Fibroblast of skin of back (primary cell): ENCODE data around the gene SLC9A3.

Experiments
- DNase-seq: peaks from one replicate; pipeline ENCODE4 v3.0.0-alpha.2; 2013

The SLC9A3 gene

GRCh38 chr5:554284-554988, 30.2 kb upstream of the SLC9A3 start:
- DNase-seq = no peak

GRCh38 chr5:553874-554273, 29.6 kb upstream of the SLC9A3 start:
- DNase-seq = no peak

GRCh38 chr5:551406-551805, 27.2 kb upstream of the SLC9A3 start:
- no peak for DNase-seq

- DNase-seq = no peak
Observed at GRCh38 chr5:549229-549628, 25.0 kb upstream of the SLC9A3 start.

GRCh38 chr5:548256-548655, 24.0 kb upstream of the SLC9A3 start:
- DNase-seq = peak; percentile 40

- DNase-seq = no peak
Observed at GRCh38 chr5:547086-547924, 23.1 kb upstream of the SLC9A3 start.

- no peak for DNase-seq
Observed at GRCh38 chr5:546376-546908, 22.2 kb upstream of the SLC9A3 start.

- no peak for DNase-seq
Observed at GRCh38 chr5:545641-546375, 21.6 kb upstream of the SLC9A3 start.

- no peak for DNase-seq
Observed at GRCh38 chr5:544675-545355, 20.6 kb upstream of the SLC9A3 start.

- DNase-seq = no peak
Observed at GRCh38 chr5:543755-544674, 19.8 kb upstream of the SLC9A3 start.

- no peak for DNase-seq
Observed at GRCh38 chr5:543351-543750, 19.1 kb upstream of the SLC9A3 start.

- DNase-seq = no peak
Observed at GRCh38 chr5:542319-543311, 18.4 kb upstream of the SLC9A3 start.

GRCh38 chr5:541539-542318, 17.5 kb upstream of the SLC9A3 start:
- DNase-seq = no peak

GRCh38 chr5:540906-541538, 16.8 kb upstream of the SLC9A3 start:
- no peak for DNase-seq

GRCh38 chr5:540071-540905, 16.0 kb upstream of the SLC9A3 start:
- no peak for DNase-seq

- no peak for DNase-seq
Observed at GRCh38 chr5:539469-540070, 15.3 kb upstream of the SLC9A3 start.

GRCh38 chr5:538801-539468, 14.7 kb upstream of the SLC9A3 start:
- DNase-seq = no peak
